Hematopoietic multipotent progenitor cell treated with erythropoietin and hydrocortisone succinate and interleukin-3 and kit ligand, for 4 days (in vitro differentiated cells): ENCODE measurements around the gene FCER1G.
"Not testable (repeated sequence)": the region's sequence is repeated elsewhere in the genome, so short reads cannot be mapped to it uniquely, and the experiment has no call there.

Experiments used
- DNase-seq: peaks from one replicate; pipeline ENCODE4 v3.0.0-alpha.2; 2015

FCER1G gene

GRCh38 chr1:161209790-161210409, 5.2 kb upstream of the FCER1G start:
- peak; percentile 94 for DNase-seq

- DNase-seq, result no peak
Measured at GRCh38 chr1:161214369-161214768, 726 bp upstream of the FCER1G start.

DNA sequence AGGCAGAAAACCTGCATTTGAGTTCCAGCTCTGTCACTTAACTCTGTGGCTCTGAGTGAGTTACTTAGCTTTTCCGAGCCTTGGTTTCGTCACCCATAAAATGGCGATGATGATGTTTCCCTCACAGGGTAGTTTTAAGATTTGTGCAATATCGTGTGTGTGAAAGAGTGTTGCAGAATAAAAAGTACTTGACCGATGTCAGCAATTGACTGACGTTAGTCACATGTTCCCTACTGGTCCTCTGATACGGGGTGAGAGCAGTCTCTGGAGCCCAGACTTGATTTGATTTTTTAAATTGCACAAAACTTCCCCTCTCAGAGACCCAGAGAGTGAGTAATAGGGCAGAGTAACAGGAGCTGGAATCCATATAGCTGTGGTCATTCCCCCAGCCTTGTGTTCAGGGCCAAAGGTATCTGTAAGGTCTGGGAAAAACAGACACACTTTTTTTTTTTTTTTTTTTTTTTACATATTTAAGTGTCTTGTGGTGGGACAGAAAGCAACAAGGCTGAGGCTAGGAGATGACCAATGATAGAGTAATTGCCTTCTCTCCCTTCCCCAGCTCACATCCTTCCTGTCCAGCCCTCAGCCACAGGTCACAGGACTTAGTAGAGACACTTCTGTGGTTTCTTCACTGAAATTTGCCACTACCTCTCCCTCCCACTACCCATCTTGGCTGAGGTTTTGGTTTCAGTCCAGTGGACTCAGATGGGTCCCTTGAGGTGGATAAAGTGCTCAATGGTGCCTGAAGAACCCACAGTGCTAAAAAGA, 2.0 kb downstream of the FCER1G start:
- peak; percentile 75 for DNase-seq

- DNase-seq, result no peak
Measured at GRCh38 chr1:161217831-161218230, 2.7 kb downstream of the FCER1G start.

- no peak for DNase-seq
Measured at GRCh38 chr1:161218301-161219077, 3.4 kb downstream of the FCER1G start.

- DNase-seq, result no peak
Measured at GRCh38 chr1:161219078-161219892, 4.2 kb downstream of the FCER1G start.

DNA sequence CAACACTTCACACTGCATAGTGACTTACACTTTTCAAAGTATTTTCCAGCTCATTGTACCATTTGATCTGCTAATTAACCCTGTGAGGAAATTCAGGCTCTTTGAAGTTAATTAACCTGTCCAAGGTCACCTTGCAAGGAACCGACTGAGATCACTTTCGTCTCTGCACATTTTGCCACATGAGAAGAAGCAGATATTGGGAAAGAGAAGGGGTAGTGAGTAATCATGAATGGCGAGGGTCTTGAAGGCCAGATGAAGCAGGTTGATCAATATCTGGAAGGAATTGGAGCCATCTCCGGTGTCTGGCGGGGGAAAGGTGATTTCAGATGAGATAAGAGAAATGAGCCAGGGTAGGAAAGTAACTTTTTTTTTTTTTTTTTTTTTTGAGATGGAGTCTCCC, 4.9 kb downstream of the FCER1G start:
- DNase-seq, result no peak

- DNase-seq, result no peak
Measured at GRCh38 chr1:161222175-161223019, 7.3 kb downstream of the FCER1G start.

DNA sequence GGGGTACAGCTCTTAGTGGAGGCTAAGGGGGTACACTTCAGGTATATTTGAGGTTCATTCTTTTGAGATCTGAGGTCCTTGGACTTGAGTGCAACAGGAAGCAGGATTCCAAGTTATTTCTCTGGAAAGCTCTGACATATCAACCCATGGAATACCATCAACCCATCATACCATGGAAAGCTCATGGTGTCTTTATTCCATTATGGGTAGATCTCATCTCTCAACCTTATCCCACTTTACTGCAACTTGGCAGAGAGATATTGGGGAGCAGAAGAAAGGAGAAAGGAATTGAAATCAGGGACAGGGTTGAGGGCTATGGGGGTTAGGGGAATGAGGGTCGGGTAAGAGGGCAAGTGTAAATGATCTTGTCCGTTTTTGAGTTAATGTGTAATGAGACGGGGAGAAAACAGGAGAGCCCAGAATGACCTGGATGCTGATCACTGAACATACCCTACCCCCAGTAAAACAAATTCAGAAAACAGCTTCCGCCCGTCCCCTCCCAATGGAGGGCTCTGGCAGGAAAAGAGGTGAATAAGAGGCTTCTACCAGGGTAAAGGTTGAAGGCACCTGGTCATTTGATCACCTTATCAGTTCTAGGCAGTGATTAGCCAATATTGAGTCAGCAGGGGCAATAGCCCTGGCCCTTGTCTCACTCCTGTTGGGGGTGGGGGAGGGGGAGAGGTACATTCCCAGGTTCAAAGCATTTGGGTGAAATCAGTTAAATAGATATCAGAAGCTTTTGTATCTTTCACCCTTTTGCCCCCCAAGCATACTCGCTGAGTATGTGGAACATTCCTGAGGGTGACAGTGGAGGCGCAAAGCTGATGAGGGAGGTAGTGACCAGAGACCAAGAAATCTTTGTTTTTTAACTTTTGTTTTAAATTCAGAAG, 9.0 kb downstream of the FCER1G start:
- DNase-seq, result no peak

DNA sequence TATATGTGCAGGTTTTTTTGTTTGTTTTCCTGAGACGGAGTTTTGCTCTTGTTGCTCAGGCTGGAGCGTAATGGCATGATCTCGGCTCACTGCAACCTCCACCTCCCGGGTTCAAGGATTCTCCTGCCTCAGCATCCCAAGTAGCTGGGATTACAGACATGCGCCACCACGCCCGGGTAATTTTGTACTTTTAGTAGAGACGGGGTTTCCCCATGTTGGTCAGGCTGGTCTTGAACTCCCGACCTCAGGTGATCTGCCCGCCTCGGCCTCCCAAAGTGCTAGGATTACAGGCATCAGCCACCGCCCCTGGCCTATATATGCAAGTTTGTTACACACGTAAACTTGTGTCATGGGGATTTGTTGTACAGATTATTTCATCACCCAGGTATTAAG, 9.6 kb downstream of the FCER1G start:
- not testable (repeated sequence) for DNase-seq

DNA sequence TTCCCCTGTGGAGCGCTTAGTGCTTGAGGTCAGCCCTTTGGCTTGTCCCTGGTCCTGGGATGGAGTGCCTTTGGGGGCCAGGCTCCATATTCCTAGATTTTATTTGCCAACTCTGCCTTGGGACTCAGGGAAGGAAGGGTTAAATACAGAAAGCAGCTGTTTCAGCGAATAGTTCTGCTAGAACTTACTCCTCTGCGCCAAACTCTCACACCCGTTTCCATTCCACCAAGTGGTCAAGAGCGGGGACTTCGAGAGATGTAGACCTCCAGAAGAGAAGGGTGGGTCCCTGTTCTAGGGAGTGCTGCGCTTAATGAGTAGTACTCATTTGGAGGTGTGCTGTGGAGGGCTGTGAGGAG, 10.1 kb downstream of the FCER1G start:
- DNase-seq, result no peak

- DNase-seq, result peak; percentile 100
Measured at GRCh38 chr1:161225534-161226319, 10.6 kb downstream of the FCER1G start, which contains the start of gene TOMM40L. TSS of gene TOMM40L (plus strand) at chr1:161226060. CDS start at chr1:161226490, 430 bp downstream.

DNA sequence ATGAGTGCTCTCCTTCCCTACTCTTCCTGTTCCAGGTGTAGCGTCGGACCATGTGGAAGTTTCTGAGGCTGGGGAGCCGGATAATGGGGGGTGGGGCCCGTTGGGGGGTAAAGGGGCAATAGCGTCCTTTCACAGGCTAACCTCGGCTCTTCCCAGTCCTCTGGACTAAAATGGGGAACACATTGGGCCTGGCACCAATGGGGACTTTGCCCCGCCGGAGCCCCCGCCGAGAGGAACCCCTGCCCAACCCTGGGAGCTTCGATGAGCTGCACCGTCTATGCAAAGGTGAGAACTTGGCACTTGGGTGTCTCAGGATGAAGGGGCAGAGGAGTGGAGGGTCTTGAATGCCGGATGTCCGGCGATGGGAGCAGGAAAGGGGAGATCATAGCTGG, 11.2 kb downstream of the FCER1G start:
- DNase-seq, result no peak

GRCh38 chr1:161226759-161227158, 11.7 kb downstream of the FCER1G start:
- no peak for DNase-seq

DNA sequence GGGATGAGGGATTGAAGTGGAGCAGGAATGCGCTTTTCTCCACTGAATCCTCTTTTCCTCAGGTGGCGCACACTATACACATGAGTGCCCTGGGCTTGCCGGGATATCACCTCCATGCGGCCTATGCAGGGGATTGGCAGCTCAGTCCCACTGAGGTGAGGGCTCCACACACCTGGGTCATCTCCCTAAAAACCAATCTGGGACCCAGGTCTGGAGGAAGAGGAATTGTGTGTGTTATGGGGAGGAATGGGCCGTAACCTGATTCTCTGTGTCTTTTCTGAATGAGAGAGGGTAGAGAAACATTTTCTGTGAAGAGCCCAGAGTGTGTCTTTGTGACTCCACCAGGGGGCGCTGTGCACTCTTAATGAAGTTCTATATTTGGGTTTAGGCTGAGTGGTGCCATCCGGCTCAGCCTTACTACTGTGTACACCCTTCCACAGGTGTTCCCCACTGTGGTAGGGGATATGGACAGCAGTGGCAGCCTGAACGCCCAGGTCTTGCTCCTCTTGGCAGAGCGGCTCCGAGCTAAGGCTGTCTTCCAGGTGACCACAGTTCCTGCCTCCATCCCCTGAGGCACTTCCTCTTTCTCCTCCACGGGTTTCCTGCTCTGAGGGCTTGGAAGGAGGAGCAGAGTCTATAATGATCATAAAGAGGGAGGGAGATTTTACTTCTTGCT, 12.2 kb downstream of the FCER1G start:
- peak; percentile 94 for DNase-seq

DNA sequence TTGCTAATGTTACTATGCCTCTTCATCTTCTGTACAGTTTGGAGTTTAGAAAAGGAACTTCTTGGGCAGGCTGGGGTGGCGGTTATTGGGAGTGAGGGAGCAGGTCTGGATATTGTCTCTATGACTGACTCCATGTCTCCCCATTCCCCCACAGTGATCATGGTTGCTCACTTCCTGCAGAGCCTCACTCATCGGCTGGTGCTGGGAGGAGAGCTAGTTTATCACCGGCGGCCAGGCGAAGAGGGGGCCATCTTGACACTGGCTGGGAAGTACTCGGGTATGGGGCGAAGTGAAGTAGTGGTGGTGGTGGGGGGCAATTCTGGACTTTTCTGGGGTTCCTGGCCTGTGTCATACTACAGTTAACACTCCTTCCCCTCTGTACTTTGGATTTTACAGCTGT, 12.9 kb downstream of the FCER1G start:
- peak; percentile 33 for DNase-seq

- DNase-seq, result peak; percentile 63
Measured at GRCh38 chr1:161229896-161230295, 14.8 kb downstream of the FCER1G start.

DNA sequence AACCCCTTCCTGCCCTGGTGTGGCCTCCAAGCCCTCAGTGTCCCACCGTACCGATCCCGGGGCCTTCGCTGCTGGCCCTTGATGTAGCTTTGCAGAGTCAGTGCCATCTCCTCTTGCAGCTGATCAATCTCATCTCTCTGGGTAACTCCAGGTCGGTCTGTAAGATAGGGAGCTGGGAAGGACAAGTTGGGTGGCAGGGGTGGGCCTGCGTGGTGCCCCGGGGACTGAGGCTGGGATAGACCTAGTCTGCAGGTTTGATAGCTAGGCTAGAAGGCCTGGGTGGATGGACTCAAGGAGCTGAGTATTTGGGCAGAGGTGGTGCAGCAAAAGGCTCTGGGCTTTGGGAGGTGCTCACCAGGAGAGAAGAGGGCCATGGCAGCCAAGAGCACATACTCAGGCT, 15.7 kb downstream of the FCER1G start:
- no peak for DNase-seq

DNA sequence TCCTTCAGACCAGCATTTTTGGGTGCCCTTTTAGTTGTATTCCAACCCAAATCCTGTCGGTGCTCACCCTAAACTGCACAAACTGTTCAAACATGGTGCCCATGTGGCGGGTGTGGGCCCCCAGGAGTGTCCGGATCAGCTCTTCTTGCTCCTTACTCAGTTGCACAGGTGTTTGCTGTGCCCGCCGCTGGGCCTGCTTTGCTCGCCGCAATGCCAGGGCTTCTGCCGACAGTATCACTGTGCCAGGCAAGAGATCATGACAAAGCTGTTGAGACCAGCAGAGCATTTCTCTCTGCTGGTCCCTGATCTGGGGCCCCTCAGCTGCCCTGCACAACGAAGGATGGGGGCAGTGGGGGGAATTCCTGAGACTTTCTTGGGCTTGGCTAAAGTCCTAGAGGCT, 18.0 kb downstream of the FCER1G start:
- DNase-seq, result no peak
